ENCODE measurements around the gene ZFP64. TPM values are rescaled to one million over a fixed set of nuclear protein-coding genes. Genes with fewer than 3 reads are reported as not detected.
"Not testable (repeated sequence)": the region's sequence is repeated elsewhere in the genome, so short reads cannot be mapped to it uniquely, and the experiment has no call there.

ZFP64 gene
- polyA plus RNA-seq, 3 donors, result 19.2 to 25.2 (median 21.1) TPM

GRCh38 chr20:52210037-52210990, 18.7 kb upstream of the ZFP64 start:
- no peak for DNase-seq (ENCODE audit: extremely low read depth in 1 of 11, low read depth in 9 of 11, low spot score in 4 of 11)

GRCh38 chr20:52209154-52209571, 17.6 kb upstream of the ZFP64 start:
- no peak for DNase-seq (ENCODE audit: extremely low read depth in 1 of 11, low read depth in 9 of 11, low spot score in 4 of 11)

- DNase-seq (ENCODE audit: extremely low read depth in 1 of 11, low read depth in 9 of 11, low spot score in 4 of 11), result no peak
Measured at GRCh38 chr20:52207020-52207810, 15.6 kb upstream of the ZFP64 start.

- no peak for DNase-seq (ENCODE audit: extremely low read depth in 1 of 11, low read depth in 9 of 11, low spot score in 4 of 11)
Measured at GRCh38 chr20:52204136-52204535, 12.6 kb upstream of the ZFP64 start.

GRCh38 chr20:52201395-52201794, 9.8 kb upstream of the ZFP64 start:
- DNase-seq (ENCODE audit: extremely low read depth in 1 of 11, low read depth in 9 of 11, low spot score in 4 of 11), result no peak

- DNase-seq (ENCODE audit: extremely low read depth in 1 of 11, low read depth in 9 of 11, low spot score in 4 of 11), result no peak
Measured at GRCh38 chr20:52200870-52201269, 9.3 kb upstream of the ZFP64 start.

- DNase-seq (ENCODE audit: extremely low read depth in 1 of 11, low read depth in 9 of 11, low spot score in 4 of 11), result no peak
Measured at GRCh38 chr20:52196845-52197244, 5.3 kb upstream of the ZFP64 start.

- DNase-seq (ENCODE audit: extremely low read depth in 1 of 11, low read depth in 9 of 11, low spot score in 4 of 11), result no peak
Measured at GRCh38 chr20:52193886-52194545, 2.4 kb upstream of the ZFP64 start.

- DNase-seq (ENCODE audit: extremely low read depth in 1 of 11, low read depth in 9 of 11, low spot score in 4 of 11), result no peak
Measured at GRCh38 chr20:52193133-52193532, 1.6 kb upstream of the ZFP64 start.

GRCh38 chr20:52192719-52193007, 1.1 kb upstream of the ZFP64 start:
- DNase-seq (ENCODE audit: extremely low read depth in 1 of 11, low read depth in 9 of 11, low spot score in 4 of 11), result not testable (repeated sequence)

- peak in 10 of 11 donors; percentile 24 to 48 (median 32) for DNase-seq (ENCODE audit: extremely low read depth in 1 of 11, low read depth in 9 of 11, low spot score in 4 of 11)
Measured at GRCh38 chr20:52191916-52192718, 538 bp upstream of the ZFP64 start.

- DNase-seq (ENCODE audit: extremely low read depth in 1 of 11, low read depth in 9 of 11, low spot score in 4 of 11), result peak in 10 of 11 donors; percentile 3 to 38 (median 22)
Measured at GRCh38 chr20:52190437-52191131, 995 bp downstream of the ZFP64 start.

- no peak for DNase-seq (ENCODE audit: extremely low read depth in 1 of 11, low read depth in 9 of 11, low spot score in 4 of 11)
Measured at GRCh38 chr20:52181766-52182165, 9.8 kb downstream of the ZFP64 start.

GRCh38 chr20:52180180-52180840, 11.3 kb downstream of the ZFP64 start:
- DNase-seq (ENCODE audit: extremely low read depth in 1 of 11, low read depth in 9 of 11, low spot score in 4 of 11), result no peak

GRCh38 chr20:52179331-52180179, 12.0 kb downstream of the ZFP64 start:
- DNase-seq (ENCODE audit: extremely low read depth in 1 of 11, low read depth in 9 of 11, low spot score in 4 of 11), result no peak

GRCh38 chr20:52178691-52179090, 12.9 kb downstream of the ZFP64 start:
- DNase-seq (ENCODE audit: extremely low read depth in 1 of 11, low read depth in 9 of 11, low spot score in 4 of 11), result no peak

- no peak for DNase-seq (ENCODE audit: extremely low read depth in 1 of 11, low read depth in 9 of 11, low spot score in 4 of 11)
Measured at GRCh38 chr20:52175840-52176239, 15.7 kb downstream of the ZFP64 start.

Measured in renal cortex interstitium (tissue), 11 donors.